NOMO-1 treated with DMSO at 0.1 percent for 48 hours (cell line): ENCODE data around the gene CDH12.
"Not testable (repeated sequence)": the region's sequence is repeated elsewhere in the genome, so short reads cannot be mapped to it uniquely, and the experiment has no call there.

ENCODE experiments used
- DNase-seq: peaks from one replicate; lab custom pipeline; 2025; ENCODE audit not compliant: unreplicated experiment; lab: John Stamatoyannopoulos, UW

Gene CDH12

DNA sequence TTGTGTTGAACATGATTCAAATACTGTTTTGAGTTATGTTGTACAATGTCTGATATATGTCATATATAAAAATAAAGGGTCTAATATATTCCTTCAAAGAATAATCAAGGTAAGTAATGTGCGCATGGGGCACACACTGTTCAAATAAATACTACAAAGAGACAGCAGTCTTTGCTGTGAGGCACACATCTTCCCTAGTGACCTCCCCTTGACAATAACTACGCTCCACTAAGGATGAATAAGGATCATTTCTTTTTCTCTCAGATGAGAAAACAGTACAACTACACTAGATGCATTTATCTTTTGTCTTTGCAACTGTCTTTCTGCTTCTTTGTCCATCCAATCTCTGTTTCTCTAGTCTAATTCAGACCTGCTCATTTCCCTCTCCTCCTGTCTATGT lies 684.4 kb downstream of the CDH12 start:
- not testable (repeated sequence) for DNase-seq

DNA sequence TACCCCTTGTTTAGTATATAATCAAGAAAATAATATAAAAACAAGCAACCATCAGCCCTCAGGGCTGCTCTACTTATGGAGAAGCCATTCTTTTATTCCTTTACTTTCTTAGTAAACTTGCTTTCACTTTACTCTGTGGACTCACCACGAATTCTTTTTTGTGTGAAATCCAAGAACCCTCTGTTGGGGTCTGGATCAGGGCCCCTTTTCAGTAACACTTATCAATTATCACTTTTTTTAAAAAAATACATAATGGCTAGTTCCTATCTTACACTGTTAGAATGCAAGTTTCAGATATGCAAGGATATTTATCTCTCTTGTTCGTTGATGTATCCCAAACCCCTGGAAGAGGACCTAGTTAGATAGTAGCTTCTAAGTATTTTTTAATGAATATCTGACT lies 687.2 kb downstream of the CDH12 start:
- DNase-seq = not testable (repeated sequence)

DNA sequence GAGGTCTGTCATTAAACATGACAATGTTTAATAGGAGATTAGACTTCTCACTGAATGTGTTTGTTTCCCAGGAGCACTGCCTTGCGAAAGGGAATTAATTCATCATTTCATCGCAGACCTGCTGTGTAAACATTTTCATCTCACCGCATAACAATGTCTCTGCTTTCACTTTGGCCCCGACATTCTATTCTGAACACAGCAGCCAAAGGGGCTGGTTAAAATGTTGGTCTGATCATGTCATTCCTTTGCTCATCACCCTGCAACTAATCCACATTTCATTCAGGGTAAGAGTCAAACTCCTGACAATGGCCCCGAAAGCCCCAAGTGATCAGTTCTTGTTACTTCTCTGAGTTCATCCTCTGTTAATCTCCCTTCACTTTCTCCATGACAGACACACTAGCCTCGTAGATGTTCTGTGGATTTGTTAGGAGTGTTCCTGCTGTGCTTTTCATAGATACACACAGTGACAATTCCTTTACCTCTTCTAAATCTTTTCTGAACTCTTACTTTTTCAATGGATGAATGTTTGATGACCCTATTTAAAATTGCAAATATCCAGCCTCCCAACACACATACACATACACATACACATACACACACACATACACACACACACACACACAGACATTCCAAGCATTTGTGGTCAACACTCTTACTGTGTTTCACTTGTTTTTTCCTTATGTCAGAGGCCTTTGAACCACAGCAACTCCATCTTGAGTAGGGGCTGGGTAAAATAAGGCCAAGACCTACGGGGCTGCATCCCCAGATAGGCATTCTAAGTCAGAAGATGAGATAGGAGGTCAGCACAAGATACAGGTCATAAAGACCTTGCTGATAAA lies 688.0 kb downstream of the CDH12 start:
- DNase-seq = not testable (repeated sequence)

DNA sequence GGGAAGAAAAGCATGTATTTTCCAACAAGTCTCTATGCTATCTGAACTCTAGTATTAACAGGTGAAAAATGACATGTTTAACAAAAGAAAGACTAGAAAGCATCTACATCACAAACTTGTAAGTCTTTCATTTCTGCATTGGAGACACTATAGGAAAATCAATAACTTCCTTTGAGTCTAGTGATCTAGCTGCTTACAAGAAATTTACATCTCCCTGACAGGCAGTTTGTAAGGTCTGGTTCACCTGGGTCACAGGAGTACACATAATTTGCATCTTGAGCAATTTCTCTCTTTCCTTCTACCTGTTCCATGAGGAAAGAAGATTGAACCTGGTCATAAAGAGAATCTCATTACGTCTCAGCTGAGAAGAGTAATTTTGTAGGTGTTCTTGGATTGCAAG lies 696.2 kb downstream of the CDH12 start:
- not testable (repeated sequence) for DNase-seq

DNA sequence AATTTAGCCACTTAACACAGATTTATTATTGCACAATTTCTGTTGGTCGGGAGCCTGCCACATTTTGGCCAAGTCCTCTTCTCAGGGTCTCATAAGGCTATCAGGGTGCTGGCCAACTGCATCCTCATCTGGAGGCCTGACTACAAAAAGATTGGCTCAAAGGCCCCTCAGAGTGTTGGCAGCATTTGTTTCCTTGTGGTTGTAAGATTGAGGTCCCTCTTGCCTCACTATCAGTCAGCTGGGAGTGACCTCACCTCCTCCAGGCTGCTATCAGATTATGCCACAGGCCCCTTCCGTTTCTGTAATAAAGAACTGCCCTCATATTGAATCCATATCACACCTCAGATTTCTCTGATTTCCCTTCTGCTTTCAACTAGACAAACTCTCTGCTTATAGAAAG lies 698.4 kb downstream of the CDH12 start:
- DNase-seq = not testable (repeated sequence)

DNA sequence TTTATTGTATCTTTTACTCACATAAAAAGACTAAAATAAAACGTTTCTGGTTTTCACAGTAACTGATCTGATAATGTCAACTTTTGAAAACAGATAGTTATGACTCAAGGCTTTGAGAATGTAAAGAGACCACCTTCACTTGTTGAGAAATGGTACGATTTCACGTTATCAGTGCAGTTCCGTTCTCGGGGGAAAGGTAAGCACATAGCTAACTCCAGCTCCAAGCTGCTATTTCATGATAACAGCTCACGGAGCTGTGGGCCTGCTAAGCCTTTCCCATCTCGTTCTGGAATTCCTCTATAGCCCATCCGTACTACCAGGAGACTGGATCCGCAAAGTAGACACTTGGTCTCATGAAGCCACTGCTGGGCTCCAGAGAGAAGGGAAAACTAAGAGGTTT lies 701.3 kb downstream of the CDH12 start:
- not testable (repeated sequence) for DNase-seq

DNA sequence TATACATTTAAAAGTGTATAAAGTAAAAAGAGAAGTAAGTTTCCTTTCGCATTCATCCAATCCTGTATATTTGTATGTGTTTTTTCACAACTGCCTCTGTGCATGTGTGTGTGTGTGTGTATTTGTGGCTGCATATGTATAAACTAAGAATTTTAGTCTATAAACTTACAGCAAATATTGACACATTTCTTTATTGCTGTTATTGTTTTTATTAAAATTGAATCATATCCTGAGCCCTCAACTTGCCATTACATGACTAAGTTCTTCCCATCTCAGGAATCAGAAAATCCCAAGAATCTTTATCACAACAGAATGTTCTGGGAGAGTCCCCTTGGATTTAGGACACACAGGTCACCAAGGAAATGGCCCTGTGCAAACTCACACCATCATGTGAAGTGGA lies 712.7 kb downstream of the CDH12 start:
- not testable (repeated sequence) for DNase-seq

DNA sequence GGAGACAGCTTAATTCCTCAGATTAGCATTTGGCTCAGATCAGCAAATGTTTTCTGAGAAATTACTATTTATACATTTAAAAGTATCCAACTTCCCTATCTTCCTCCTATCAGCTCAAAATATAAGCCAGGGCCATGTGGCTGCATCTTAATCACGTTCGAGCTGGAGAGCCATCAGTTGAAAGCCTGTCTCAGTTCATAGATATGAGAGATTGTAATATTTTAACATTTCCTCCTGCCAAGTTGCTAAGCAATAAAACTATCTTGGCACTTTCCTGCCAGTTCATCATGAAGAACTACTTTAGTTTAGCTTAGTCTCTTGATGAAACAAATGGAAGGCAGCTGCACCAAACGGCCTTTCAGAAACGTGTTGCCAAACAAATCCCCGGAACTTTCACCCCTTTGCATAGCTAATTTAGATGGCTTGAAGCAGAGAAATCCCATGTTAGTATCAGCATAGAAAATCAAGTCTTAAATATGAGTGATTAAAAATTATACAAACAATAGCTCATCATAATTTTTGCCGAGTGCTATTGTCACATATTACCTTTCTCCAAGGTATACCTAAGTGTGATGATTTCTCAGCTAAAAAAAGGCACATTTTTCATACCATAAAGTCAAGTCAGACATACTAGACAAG lies 713.4 kb downstream of the CDH12 start:
- DNase-seq = not testable (repeated sequence)

DNA sequence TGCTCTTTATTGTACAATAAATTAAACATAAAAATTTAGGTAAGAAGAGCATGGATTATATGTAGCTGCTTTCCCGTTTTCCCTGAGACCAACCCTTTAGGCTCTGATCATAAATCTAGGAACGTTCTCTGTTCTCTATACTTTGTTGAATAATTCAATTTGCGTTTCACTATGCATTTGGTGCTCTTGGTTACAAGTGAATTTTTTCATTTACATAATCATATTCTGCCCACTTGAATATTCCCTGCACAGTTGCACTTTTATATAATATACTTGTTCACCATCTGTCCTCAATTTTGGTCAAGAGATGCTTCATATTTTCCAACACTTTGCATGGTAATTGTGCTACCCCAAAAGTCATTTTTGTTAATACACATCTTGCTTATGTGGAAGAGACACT lies 741.8 kb downstream of the CDH12 start:
- DNase-seq = no peak

DNA sequence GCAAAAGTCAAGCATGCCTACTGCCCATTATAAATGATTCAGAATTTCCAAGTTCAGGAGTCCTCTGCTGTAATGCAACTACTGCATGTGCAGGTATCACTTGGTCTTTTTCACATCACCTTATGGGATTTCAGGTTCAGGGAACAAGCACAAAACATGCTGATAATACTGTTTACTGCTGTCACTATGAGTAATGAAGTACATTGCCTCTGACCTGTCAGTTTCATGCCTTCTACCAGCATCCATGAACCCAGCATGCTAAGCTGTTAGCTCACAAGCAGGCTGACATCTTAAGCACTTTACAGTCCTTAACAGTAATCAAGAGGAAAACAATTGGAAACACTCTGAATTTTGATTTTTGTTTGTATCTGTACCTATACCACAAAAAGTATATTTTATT lies 743.8 kb downstream of the CDH12 start:
- DNase-seq = no peak

DNA sequence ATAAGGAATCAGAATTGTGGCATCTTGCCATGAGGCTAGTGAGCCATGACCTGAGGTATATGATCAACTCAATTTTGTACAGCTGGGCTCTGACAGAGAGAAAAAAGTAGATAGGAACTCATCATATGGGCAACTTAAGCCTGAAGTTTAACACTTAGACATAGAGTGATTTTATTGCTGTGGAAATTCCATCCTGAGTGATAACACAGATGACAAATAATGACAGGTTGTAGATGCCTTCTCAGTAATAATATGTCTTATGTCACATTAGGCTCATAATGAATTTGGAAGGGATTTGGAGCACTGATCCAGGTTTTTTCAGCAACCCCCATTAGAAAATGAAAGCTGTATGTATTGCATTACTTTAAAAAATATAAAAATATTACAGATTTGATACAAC lies 744.6 kb downstream of the CDH12 start:
- DNase-seq = no peak

DNA sequence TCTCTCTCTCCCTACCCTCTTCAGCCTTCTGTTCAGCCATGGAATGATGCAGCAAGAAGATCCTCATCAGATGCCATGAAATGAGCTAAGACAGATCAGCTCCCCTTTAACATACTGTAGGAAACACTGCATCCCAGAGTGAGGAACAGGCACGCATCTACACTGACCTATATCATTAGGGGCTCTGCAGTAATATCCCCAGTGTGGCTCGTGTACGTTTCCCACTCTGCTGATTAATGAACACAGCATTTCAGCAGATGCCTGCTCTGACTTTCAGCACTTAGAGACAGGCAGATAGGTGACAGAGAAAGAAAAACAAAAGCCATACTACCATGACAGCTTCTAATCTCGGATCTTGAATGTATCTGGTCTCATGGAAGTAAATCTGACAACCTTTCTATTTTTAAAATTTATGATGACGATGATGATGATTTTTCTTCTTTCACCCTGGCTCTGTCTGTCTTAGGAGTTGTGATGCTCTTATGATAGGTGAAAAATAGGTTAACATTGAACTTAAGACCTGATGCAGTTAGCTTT lies 750.3 kb downstream of the CDH12 start:
- DNase-seq = no peak

DNA sequence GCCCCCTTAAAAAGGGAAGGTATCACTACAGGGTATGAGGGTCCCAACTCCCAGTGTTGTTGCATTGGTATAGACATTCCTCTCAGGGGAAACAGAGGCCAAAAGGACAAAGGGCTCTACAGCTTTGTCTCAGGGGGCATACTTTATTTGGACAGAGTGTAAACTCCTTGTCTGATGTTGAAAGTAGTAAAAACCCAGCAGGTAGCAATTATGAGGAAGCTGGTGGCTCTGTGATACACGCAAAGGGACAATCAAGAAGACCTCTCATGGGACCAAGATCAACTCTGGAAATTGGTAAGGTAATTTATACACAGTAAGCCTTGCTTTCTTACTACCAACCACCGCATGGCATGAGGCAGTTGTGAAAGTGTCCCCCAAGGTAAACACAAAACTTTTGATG lies 764.6 kb downstream of the CDH12 start:
- DNase-seq = no peak

DNA sequence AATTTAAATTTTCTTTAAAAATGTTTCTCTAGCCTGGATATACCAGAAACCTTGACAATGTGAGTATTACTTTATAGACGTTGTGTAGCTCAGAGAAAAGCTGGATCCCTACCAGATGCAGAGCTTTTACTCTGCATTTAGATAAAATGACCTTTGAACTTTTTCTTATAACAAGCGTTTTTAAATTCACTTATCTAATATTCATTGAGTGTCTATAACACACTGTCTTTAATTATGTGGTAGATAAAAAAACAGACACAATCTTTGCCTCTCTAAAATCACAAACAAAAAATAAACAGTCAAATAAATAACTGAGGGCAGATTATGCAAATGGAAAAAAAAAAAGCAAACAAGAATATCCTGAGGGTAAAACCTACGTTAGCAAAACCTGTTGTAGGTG lies 773.6 kb downstream of the CDH12 start:
- no peak for DNase-seq

DNA sequence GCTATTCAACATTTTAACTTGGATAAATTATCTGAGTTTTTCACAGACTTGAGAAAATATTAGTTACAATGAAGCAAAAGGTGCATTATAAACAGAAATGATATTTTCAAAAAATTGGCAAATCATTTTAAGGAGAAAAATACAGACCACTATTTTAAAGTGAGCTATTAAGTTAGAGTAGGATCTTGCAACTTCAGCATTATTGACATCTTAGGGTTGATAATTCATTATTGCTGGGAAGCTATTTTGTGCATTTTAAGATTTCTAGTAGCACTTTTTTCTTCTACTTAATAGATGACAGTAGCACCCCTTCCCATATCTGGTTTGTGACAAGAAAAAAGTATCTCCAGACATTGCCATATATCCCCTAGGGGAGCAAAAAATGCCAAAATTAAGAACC lies 774.1 kb downstream of the CDH12 start:
- DNase-seq = no peak

DNA sequence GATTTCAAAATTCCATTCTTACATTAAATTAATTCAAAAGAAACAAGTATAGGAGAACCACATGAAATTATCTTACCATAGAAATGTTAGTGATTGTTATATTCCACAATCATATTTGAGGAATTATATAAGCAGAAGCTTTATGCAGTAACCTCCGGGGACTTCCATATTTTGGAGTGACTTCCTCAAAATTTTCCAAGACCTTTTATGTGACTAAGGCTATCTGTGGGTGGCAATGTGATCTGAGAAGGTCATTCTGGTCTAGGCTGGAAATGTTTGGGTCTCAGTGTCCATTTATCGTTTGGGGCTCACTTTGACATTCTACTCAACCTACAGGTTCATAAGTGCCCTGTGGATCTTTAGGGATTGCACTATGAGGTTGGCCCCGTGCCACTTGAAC lies 776.6 kb downstream of the CDH12 start:
- no peak for DNase-seq

DNA sequence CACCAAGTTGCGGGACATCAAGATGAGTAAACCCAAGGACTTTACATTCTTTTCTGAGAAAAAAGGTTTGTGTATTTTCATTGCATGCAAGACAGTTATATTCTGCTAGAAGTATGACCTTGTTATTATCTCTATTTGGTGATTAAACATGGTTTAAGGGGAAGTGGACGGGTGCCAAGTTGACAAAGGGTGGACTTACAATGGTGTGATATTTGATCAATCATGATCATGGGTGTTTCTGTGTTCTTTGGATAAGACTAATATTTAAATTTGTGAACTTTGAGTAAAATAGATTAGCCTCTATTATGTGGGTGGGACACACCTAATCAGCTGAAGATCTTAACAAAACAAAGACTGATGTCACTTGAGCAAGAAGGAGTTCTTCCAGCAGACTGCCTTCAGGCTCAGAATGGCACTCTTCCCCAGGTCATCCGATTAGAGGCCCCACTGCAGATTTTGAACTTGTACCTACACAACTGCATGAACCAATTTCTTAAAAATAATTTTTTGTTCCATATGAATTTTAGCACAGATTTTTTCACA lies 782.9 kb downstream of the CDH12 start:
- no peak for DNase-seq

DNA sequence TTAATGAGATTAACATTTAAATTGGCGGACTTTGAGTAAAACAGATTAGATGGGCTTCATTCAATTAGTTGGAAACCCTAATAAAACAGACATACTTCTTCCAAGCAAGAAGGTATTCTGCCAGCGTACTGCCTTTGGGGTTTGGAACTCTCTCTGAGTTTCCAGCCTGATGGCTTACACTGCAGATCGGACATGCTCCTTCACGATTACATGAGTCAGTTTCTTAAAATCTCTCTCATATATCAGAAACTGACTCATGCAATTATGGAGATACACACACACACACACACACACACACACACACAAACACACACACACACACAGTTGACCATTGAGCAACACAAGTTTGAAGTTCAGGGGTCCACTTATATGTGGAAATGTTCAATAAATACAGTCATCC lies 789.4 kb downstream of the CDH12 start:
- DNase-seq = no peak

DNA sequence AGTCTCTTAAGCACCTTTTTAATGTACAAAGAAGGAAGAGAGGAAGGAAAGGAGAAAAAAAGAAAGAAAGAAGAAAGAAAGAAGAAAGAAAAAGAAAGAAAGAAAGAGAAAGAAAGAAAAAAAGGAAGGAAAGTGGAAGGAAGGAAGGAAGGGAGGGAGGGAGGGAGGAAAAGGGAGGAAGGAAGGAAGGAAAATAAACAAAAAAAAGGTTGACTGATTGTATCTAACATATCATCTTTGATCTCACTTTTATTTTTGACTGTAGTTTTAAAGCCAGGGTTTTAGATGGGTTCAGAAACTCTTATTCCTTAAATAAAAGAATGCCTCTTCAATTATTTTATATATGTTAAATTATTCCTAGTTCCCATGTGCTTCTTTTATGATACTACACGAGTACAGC lies 794.5 kb downstream of the CDH12 start:
- DNase-seq = no peak

DNA sequence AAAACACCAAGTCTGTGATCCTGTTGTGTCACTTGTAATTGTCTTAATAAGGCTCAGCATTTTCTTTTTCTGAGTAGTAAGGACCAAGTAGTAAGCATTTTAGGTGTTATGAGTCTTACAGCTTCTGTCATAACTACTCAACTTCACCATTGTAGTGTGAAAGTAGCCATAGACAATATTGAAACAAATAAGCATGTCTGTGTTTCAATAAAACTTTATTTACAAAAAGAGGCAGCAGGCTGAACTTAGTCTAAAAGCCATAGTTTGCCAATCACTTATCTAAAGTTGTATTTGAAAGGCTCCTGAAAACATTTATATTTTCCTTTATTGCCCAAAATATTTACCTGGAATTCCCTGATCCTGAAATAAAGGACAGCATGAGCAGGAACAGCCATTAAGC lies 796.1 kb downstream of the CDH12 start:
- no peak for DNase-seq

DNA sequence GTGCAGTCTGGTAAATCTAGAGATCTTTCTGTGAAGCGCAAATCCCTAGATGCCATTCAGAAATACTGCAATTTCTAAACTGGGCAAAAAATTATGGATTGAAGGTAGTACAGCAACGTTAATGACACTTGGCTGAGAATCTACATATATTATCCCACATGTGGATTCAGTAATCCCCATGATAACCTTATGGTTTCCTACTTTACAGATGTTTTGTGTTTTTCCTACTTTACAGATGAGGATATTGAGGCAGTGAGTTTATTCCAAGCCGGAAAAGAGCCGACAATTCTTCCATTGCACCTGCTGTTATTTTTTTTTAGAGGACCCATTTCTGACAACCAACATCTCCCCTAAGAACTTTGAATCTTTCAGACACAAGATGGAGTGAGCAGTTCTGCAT lies 796.5 kb downstream of the CDH12 start:
- no peak for DNase-seq

DNA sequence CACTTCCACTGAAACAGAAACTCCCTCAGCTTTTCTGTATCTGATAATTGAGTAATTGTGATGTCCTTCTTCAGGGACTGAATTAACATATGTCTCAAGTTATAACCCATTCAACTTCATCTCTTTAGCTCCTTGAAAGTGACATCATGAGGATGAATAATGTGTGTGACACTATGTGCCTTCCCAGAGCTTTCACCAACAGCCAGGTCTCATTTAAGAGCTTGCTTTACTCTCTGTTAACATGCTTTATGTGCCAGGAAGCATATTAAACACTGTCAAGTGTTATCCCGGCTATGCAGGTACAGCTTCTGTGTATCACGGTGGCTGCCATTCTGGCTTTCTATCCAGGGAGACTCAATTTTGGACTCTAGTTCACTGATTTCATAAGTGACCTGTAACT lies 799.9 kb downstream of the CDH12 start:
- no peak for DNase-seq
